HG03280 (cell line): ENCODE data around the gene MAD1L1.

Experiments used
- ATAC-seq: cut with Tn5 transposase; IDR thresholded peaks from one replicate; pipeline ENCODE4 v1.9.1; 2021; ENCODE audit warnings: mild to moderate bottlenecking, moderate library complexity; ENCODE audit not compliant: unreplicated experiment

The MAD1L1 gene

DNA sequence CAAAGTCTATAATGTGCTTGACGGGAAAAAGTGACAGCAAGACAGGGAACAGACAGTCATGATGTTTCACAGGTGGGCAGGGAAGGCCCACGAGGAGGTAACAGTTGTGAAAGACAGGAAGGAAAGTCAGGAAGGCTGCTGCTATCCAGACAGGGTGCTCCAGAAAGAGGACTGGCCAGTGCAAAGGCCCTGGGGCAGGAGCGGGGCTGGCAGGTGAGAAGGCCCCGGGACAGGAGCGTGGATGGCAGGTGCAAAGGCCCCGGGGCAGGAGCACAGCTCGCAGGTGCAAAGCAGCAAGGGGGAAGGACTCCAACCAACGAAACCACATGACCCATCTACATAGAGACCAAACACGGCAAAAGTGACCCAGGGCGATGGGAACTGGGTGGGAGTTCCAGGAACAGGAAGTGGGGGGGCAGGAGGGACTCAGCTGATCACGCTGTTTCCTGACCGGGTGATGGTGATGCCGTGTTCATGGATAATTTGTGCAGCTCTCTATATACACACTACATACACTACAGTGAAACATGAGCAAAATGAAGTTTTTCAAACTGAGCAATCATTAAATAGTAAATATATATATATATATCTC, 138.2 kb downstream of the MAD1L1 start:
- ATAC-seq = no peak

DNA sequence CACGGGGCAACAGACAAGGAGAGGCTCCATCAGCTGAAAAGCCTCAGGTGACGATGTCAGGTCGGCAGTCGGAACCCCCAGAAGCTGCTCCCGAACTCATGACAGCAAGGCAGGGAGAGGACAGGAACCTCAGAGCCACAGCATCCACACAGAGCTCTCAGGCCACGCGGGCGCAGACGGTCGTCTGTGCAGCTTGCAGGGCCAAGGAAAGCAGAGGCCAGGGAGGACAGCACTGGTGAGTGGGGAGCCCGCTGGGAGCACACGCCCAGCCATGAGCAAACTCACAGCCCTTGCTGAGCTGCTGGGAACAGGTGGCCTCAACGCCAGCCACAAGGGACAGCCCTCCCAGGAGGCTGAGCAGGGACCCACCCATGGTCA, 138.9 kb downstream of the MAD1L1 start:
- no peak for ATAC-seq

DNA sequence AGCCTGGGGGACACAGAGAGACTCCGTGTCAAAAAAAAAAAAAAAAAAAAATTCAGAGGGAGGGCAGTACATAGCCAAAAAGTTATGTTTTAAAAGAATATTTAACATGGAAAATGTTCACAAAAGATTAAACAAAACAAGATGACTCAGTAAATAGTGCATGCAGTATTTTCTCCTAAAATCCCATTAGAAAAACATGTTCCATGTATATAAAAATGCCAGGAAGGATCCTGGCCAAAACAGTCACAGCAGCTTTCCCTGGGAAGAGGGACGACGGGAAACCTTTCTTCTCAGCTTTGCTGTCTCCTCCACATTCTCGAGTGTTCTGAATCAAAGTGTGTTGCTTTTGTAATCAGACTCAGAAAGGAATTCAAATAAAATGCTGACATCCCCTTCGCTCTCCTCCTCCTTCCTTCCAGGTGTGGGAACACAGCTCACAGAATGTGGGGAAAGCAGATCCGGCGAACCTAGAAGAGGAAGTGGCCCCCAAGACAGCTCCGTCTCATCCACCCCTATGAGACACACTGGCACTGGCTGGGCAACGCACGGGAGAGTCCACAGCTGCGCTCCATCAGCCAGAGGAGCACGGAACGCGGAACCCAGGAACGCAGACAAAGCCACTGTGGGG, 139.4 kb downstream of the MAD1L1 start:
- no peak for ATAC-seq

DNA sequence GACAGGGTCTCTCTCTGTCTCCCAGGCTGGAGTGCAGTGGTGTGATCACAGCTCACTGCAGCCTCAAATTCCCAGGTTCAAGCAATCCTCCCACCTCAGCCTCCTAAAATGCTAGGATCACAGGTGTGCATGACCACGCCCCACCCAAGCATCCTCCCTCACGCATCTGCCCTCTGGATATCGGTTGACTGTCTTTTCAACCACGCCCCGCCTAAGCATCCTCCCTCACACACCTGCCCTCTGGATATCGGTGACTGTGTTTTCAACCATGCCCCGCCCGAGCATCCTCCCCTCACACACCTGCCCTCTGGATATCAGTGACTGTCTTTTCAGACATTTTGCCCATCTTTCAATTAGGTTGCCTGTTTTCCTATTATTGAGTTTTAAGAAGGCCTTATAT, 140.5 kb downstream of the MAD1L1 start:
- no peak for ATAC-seq

DNA sequence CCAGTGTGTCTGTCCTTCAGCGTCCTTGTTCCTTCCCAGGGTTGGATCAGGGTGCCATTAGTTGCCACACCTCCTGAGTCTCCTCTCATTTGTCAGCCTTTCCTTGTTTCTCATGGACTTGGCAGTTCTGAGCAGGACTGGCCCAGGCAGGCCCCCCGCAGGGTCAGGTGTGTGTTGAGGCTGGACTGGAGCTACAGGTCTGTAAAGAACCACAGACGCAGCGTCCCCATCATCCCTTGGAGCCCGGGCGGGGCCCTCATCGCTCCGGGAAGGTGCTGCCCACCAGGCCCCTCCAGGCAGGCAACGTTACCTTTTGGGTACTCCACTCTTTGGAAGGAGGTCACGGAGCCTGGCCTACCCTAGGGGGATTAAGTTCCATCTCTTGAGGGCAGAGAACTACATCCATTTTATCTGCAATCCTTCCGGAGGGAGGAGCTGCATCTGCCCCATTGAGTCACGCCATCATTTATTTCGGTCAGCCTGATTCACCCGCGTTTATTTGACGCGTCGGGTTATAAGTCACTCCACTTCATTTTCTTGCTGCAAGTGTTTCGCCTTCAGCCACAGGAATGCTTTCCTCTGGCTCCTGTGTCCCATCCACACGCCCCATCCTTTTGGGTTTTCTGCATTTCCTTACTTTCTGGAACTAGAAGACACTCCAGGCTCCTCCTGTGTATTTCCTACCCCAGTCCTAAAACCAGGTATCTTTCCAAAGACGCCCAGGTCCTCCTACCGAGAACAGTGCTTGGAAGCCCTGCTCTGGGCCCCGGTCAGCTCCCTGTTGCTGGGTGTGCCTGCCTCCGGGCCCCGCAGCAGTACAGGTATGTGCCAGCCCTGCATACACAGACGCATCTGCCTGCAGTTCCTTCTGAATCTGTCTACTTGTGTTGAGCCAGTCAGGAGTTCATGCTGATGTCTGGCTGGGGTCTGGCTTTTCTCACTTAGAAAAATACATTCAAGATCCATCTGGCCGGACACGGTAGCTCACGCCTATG, 141.9 kb downstream of the MAD1L1 start:
- ATAC-seq = no peak

DNA sequence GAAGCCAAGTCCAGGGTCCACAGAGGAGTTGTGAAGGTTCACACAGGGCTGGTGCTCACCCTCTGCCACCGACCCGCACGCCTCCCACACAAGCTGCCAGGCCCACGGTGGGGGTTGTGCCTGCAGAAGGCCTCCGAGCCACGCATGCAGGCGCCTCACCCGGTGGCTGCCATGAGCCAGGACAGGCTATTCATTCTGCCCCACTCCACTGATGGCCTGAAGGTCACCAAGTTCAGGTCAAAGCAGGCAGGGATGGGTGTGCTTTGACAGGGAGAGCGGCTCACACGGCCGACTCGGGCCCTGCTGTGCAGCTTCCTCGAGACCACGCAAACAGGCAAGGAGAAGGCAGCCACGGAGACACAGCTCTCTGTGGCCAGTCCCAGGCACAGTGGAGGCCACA, 143.9 kb downstream of the MAD1L1 start:
- no peak for ATAC-seq

DNA sequence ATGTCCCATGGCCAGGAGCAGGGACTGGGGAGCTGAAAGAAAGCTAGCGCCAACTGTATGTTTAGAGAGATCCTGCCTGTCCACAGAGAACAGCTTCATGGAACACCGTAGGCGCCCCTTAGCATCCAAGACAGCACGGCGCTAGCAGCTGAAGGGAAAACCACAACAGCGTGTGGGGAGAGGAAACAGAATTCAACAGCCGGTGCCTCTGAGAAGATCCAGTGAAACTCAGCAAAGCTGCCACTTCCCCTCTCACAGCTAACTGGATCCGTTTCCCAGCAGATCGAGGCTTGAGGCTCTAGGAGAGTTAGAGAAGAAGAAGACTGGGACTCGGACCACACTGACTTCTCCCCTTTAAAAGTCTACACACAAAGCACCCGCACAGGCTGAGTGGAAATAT, 145.0 kb downstream of the MAD1L1 start:
- no peak for ATAC-seq

DNA sequence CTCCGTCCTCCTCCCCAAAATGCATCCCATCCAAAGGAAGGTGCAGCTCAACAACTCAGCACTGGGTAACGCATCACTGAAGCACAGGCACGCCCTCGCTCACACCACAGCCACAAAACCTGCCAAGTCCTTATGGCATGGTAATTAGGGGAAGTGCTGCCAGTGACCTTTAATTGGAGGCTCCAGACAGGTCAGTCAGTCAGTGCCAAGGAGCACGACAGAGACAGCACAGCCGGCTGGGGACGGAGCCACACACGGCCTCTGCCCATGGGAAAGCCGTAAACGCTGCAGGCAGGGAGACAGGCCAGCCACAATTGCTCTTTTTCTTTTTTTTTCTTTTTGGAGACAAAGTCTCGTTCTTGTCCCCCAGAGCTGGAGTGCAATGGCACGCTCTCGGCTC, 146.5 kb downstream of the MAD1L1 start:
- ATAC-seq = no peak

DNA sequence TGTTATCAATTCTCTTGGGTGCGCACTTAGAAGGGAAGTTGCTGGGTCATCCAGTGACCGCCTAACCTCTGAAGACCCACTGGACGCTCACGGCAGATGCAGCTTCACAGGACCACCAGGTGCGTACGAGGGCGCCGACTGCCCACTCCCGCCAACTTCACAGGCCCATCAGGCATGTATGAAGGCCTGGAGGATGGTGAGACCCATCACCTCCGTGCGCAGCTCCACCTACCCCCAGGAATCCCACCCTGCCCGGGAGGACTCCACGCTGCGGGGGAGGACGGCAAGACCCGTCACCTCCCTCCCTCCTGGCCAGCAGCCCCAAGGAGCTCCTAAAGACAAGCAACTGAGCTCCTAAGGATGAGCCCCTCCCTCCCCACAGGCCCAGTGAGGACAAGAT, 146.9 kb downstream of the MAD1L1 start:
- no peak for ATAC-seq

DNA sequence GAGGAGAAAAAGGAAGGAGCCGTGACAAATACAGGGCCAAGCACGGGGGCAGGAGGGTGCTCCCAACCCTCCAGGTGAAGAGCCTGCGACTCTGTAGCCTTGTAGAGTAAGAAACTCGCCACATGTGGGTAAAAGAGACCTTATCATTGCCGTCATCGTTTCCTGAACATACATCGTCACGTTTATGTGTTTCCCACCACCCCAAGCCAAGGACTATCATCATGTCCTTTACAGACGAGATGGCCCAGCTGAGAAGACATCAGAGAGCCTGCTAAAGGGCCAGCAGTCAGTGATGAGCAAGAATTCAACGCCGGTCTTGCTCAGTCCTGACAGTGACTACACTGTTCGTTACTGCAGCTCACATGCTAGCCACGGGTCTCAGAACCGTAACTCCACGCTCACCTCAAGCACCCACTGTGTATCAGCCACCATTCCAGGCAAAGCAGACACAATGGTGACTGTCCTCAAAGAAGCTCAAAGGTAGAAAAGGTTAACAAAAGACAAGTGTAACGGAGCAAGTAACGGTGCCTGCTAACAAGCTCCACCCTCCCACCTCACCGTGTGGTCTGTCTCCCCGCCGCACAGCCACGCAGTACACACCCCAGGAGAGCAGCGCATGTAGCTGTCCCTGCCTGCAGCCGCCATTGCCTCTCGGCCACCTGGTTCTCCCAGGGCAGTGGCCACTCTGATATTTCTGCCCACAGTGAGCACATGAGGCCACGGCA, 147.8 kb downstream of the MAD1L1 start:
- no peak for ATAC-seq

DNA sequence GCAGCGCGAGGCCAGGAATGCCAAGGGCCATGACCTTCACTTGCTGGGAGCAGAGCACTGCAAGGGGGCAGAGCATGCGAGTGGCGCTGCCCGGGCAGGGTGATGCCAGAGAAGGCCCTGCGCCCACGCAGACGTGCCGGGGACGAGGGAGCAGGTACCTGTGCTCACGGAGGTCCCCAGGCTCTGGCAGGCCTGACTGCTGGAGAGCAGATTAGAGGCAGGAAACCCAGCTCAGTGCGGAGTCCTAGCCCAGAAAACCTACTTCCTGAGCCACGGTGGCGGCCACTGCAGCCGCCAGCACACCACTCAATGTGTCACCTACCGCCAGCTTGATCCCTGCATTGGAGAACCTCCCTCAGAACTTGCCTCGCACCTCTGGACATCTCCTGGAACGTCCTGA, 148.4 kb downstream of the MAD1L1 start:
- no peak for ATAC-seq

DNA sequence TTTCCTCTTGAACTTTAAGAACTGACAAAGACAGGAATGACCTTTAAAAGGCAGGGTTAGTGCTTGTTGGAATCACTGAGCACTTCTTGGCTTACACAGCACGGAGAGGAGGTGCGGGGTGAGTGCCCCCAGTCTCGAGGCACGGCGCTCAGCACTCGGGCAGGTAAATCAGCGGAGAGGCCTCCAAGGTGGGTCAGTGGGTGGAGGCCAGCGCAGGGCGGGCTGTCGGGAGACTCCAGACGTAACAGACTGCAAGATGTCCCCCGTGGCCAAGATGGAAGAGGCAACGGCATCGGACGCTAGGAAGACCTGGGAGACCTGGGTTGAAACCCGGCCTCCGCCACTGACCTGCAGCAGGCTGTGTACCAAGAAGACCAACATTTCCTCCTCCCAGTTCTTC, 149.4 kb downstream of the MAD1L1 start:
- ATAC-seq = no peak

DNA sequence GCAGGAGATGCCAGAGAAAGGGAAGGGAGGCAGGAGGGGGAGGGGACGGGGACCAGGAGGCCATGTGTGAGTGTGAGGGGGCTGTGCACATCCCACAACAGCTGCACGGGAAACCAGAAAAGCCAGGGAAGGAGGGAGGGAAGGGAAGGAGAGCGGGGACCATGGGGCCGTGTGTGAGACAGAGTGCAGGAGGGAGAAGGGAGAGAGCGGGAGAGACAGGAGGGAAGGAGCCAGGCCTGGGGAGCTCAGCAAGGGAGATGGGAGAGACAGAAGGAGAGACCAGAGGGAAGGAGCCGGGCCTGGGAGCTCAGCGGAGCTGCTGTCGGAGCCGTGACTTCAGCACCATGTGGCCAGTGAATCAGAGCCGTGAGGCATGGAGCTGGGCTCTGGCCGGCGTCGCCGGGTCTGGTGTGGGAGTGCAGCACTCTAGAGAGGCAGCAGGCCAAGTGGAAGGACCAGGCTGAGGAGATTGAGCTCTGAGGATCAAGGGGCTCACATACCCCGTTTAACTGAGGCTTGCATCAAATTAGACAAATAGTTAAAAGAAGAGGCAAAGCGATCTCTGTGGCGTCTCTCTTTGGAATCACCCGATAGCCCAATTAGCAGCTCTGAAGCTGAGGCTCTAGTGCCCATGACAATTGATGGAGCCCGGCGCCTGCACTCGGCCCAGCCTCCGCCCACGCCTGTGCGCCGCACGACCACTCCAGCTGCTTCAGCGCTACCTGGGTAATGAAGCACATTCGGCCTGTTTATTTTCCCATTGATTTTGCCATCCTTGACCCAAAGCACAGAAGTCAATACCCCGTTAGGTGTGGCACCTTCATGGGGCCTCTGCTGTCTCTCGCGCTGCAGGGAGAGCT, 150.4 kb downstream of the MAD1L1 start:
- no peak for ATAC-seq

DNA sequence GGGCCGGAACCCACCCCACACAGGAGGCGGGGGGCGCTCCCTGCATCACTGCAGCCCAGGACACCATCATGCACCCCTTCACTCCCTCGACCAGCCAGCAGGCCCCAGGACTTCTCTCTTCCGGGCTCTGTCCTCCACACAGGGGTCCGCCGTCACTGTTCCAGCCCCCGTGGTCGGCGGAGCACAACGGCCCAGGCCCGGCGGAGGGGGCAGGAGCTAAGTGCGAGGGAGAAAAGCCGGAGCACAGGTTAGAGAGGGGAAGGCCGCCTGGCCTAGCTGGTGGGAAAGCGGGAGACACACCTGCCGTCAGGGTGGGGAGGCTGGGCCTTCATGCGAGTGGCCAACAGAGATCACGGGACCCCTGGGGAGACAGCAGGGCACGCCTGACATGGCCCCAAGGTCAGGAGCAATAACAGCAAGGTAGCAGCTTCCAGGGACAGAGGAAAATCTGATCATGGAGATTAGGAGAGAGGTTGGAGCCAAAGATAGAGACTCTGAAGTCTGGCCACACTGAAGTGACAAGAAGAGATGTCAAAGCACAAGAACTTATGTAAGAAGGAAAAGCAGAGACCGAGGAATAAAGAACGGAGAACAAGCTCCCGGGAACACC, 151.1 kb downstream of the MAD1L1 start:
- ATAC-seq = no peak

DNA sequence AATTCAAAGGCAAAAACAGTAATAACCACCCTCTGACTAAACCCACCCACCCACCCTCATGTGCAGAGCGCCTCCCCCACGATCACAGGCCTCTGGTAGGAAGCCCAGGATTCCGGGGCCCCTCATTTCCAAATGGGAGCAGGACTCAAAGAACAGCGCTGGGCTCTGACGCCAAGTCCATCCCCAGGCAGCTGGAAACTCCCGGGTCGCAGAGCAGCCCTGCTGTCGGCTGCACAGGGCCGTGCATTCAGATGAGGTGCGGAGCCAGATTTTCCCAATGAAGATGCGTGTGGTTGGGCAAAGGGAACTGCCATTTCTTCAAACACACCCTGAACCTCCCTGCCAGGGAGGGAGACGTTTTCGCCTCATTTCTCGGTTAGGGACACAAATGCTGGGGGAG, 152.3 kb downstream of the MAD1L1 start:
- ATAC-seq = no peak

DNA sequence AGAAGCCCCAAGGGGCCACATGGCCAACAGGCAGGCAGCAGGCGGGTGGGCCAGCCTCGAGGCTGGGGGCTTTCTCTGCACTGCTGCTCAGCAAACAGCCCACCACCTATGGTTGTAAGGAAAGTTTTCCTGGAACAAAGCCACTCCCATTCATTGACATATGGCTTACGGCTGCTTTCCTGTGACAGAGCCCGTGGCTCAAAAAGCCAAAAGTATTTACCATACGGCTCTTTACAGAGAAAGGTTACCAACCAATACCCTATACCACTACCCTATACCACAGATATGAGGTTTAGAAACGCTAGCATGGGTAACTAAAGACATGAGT, 152.7 kb downstream of the MAD1L1 start:
- ATAC-seq = no peak

DNA sequence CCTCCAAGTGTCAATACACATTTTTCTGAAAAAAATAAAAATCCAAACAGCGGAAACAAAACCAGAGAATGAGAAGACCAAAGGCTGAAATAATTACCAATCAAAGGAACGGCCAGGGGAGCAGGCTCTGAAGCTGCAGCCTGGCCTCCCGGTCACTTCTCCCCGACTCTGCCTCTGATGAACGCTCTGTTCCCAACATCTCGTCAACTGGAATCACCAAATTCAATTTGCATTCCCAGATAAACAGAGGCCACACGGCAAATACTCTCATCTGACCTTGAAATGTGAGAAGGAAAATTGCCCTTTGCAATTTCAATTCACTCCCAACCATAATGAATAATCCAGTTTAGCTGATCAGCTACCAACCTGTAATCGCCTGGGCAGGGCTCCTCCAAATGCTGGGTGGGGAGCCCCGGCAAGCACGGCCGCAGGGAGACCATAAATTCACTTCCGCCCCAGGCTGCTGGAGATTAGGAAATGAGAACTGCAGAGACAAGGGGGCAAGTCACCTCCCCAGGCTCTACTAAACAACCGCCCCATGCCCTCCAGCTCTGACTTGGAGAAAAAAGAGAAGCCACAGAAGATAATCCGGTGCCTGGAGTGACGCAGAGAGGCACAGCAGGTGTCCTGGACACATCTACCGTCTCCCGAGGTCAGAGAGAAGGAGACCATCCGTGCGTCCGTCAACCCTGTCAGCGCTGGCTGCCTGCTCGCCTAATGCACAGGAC, 153.2 kb downstream of the MAD1L1 start:
- no peak for ATAC-seq

DNA sequence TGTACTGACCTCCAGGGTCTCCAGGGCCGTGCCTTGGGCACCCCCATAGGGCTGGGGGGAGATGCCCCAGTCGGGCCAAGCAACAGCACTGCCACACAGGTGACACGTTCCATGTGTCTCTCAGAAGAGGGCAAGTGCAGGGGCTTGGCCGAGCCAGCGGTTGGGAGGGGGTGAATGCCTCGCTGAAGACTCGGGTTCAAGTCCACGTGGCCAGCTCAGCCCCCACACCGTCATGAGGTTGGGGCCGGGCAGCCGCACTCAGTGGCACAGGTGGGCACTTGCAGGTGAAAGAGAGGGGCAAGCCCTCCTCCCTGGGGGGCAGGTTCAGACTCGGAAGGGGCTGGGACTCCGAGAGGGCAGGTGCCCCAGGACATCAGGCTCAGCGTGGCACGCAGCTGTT, 153.8 kb downstream of the MAD1L1 start:
- ATAC-seq = no peak

DNA sequence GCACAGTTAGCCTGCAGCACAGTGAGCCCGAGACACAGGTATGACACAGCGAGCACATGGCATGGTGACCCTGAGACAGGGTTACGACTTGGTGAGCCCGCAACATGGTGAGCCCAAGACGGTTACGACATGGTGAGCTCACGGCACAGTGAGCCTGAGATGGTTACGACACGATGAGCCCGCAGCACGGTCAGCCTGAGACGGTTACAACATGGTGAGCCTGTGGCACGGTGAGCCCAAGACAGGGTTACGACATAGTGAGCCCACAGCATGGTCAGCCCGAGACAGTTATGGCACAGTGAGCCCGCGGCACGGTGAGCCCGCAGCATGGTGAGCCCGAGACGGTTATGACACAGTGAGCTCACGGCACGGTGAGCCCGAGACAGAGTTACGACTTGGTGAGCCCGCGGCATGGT, 156.1 kb downstream of the MAD1L1 start:
- no peak for ATAC-seq
